Karpas-422 (cell line): ENCODE measurements around the gene MYBL2. TPM values are rescaled to one million over a fixed set of nuclear protein-coding genes. Genes with fewer than 3 reads are reported as not detected.

Experiments used
- DNase-seq: peaks from one replicate; pipeline ENCODE4 v3.0.0-alpha.2; 2015
- H2AFZ ChIP-seq: fragments of 200-600 bp; sonication (generic); 2 replicates; pipeline ENCODE4 v1.6.1; 2014; ENCODE audit warnings: antibody characterized with exemption, low read length, mixed read lengths
- H3K27ac ChIP-seq: fragments of 200-600 bp; sonication (generic); 2 replicates; pipeline ENCODE4 v1.5.1; 2014; ENCODE audit warnings: mild to moderate bottlenecking, low read length, moderate library complexity
- H3K27me3 ChIP-seq: fragments of 200-600 bp; sonication (generic); 2 replicates; pipeline ENCODE4 v1.6.1; 2014; ENCODE audit warnings: low read length, mixed read lengths
- H3K36me3 ChIP-seq: fragments of 200-600 bp; sonication (generic); 2 replicates; pipeline ENCODE4 v1.6.1; 2014; ENCODE audit warnings: low read length, mixed read lengths; ENCODE audit not compliant: insufficient read depth
- H3K4me1 ChIP-seq: fragments of 200-600 bp; sonication (generic); 2 replicates; pipeline ENCODE4 v1.6.1; 2014; ENCODE audit warnings: mild to moderate bottlenecking, low read length, mixed read lengths
- H3K4me2 ChIP-seq: fragments of 200-600 bp; sonication (generic); 2 replicates; pipeline ENCODE4 v1.6.1; 2014; ENCODE audit warnings: low read length, low read depth, mild to moderate bottlenecking; ENCODE audit not compliant: poor library complexity, severe bottlenecking
- H3K4me3 ChIP-seq: fragments of 200-600 bp; sonication (generic); 2 replicates; pipeline ENCODE4 v1.5.1; 2014; ENCODE audit warnings: mild to moderate bottlenecking, antibody characterized with exemption, low read length, mixed read lengths
- H3K79me2 ChIP-seq: fragments of 200-600 bp; sonication (generic); 2 replicates; pipeline ENCODE4 v1.6.1; 2014; ENCODE audit warnings: mild to moderate bottlenecking, low read length, mixed read lengths
- H3K9ac ChIP-seq: fragments of 200-600 bp; sonication (generic); 2 replicates; pipeline ENCODE4 v1.6.0; 2014; ENCODE audit warnings: low read length
- H3K9me2 ChIP-seq: fragments of 200-600 bp; sonication (generic), shearing (Covaris generic); replicated peaks from 2 replicates; pipeline ENCODE4 v1.6.0; 2014; ENCODE audit warnings: mild to moderate bottlenecking, low read length, moderate library complexity; ENCODE audit not compliant: insufficient read depth
- H3K9me3 ChIP-seq: fragments of 300-700, 200-600 bp; sonication (generic); 2 replicates; pipeline ENCODE4 v1.6.1; 2014; ENCODE audit warnings: low read length, mixed read lengths
- H4K20me1 ChIP-seq: fragments of 200-600 bp; sonication (generic); 2 replicates; pipeline ENCODE4 v1.6.1; 2014; ENCODE audit warnings: mild to moderate bottlenecking, antibody characterized with exemption, low read length, low read depth; ENCODE audit not compliant: insufficient read depth
- total RNA-seq: library from RNA; depleted of rRNA; stranded (reverse); fragments of >200 nt; shearing (Covaris generic); gene quantifications from 2 replicates; pipeline ENCODE4 v1.2.3, GENCODE V29; 2014; ENCODE audit warnings: low replicate concordance

Gene MYBL2
- total RNA-seq, 1 experiment from 2014 or later = 18.2 TPM

GRCh38 chr20:43655937-43656336, 11.0 kb upstream of the MYBL2 start:
- Histone ChIP-seq H3K36me3 (no peaks in the 10 kb centered on the region), H4K20me1 (no peaks in the 10 kb centered on the region), H3K9me2 (no peaks in the 10 kb centered on the region), H3K9me3 (no peaks in the 10 kb centered on the region), H3K4me1 (peaks cover 16% of the 10 kb centered on the region), H3K79me2 (peaks cover 4% of the 10 kb centered on the region; the same call in 1 of the 2 replicates), H3K4me2 (peak overlapping the region; percentile 91), H3K9ac (no peak overlapping the region), H3K27ac (no peak overlapping the region), H3K27me3 (no peaks in the 10 kb centered on the region), H2AFZ (no peak overlapping the region), H3K4me3 (no peak overlapping the region)
- no peak for DNase-seq

DNA sequence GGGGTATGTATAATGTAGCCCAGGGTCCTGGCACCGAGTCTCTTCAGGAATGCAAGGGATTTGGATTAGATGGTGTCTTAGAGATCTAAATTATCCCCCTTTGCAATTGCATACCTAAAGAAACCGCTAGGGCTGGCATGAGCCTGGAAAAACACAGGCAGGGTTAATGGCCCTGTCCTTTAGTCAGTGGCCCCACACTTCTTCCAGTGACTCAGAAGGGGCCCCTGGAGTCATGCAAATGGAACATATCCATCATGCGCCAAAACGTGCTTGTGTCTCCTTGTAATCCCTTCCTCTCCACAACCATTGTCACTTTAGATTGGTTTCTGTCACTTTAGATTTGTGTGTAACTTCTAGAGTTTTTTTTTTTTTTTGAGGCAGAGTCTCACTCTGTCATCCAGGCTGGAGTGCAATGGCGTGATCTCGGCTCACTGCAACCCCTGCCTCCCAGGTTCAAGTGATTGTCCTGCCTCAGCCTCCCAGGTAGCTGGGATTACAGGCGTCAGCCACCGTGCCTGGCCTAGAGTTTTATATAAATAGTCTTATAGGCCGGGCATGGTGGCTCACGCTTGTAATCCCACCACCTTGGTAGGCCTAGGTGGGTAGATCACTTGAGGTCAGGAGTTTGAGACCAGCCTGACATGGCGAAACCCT, 8.7 kb upstream of the MYBL2 start:
- no peaks in the 10 kb centered on the region for H3K27me3 ChIP-seq
- H3K9me2 ChIP-seq = no peaks in the 10 kb centered on the region
- DNase-seq = peak; percentile 50
- peak overlapping the region; percentile 91 for H3K4me2 ChIP-seq
- H2AFZ ChIP-seq = no peak overlapping the region
- no peaks in the 10 kb centered on the region for H3K36me3 ChIP-seq
- H3K9me3 ChIP-seq = no peaks in the 10 kb centered on the region
- peak overlapping the region; percentile 24; the same call in 1 of the 2 replicates for H3K27ac ChIP-seq
- peaks cover 4% of the 10 kb centered on the region; the same call in 1 of the 2 replicates for H3K79me2 ChIP-seq
- H3K4me1 ChIP-seq = peaks cover 16% of the 10 kb centered on the region
- peak overlapping the region; percentile 93 for H3K4me3 ChIP-seq
- no peaks in the 10 kb centered on the region for H4K20me1 ChIP-seq
- peak overlapping the region; percentile 87 for H3K9ac ChIP-seq

DNA sequence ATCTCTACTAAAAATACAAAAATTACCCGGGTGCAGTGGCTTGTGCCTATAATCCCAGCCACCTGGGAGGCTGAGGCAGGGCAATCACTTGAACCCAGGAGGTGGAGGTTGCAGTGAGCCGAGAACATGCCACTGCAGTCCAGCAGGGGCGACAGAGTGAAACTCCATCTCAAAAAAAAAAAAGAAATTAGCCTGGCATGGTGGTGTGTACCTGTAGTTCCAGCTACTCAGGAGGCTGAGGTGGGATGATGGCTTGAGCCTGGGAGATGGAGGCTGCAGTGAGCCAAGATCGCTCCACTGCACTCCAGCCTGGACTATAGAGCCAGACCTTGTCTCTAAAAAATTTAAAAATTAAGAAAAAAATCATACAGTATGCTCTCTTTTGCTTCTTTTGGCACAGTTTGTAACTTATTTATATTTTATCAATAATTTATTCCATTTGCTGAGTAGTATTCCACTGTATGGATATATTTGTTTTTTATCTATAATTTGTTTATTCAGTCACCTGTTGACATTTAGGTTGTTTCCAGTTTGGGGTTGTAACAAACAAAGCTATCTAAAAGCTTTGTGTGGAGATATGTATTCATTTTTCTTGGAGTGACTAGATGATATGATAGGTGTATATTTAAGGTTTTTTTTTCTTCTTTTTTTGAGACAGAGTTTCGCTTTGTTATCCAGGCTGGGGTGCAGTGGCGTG, 8.0 kb upstream of the MYBL2 start:
- Histone ChIP-seq H3K4me2 (peak overlapping the region; percentile 91), H3K9me3 (no peaks in the 10 kb centered on the region), H3K4me3 (no peak overlapping the region; the same call in 1 of the 2 replicates), H4K20me1 (no peaks in the 10 kb centered on the region), H3K79me2 (peaks cover 4% of the 10 kb centered on the region; the same call in 1 of the 2 replicates), H3K36me3 (no peaks in the 10 kb centered on the region), H3K9ac (0 out of 2 replicates have a peak overlapping the region, but pooled peaks have one; percentile 87), H2AFZ (no peak overlapping the region), H3K4me1 (peaks cover 16% of the 10 kb centered on the region), H3K27ac (no peak overlapping the region), H3K27me3 (no peaks in the 10 kb centered on the region), H3K9me2 (no peaks in the 10 kb centered on the region)
- peak; percentile 66 for DNase-seq

- Histone ChIP-seq H3K27me3 (no peaks in the 10 kb centered on the region), H3K9me2 (no peaks in the 10 kb centered on the region), H3K4me2 (no peak overlapping the region), H3K4me3 (no peak overlapping the region), H3K9me3 (no peaks in the 10 kb centered on the region), H4K20me1 (no peaks in the 10 kb centered on the region), H3K9ac (no peak overlapping the region), H3K4me1 (peaks cover 37% of the 10 kb centered on the region), H3K27ac (no peak overlapping the region), H2AFZ (no peak overlapping the region), H3K79me2 (peaks cover 10% of the 10 kb centered on the region), H3K36me3 (no peaks in the 10 kb centered on the region)
- DNase-seq = no peak
Observed at GRCh38 chr20:43662943-43663655, 3.8 kb upstream of the MYBL2 start.

- H3K36me3 ChIP-seq = peaks cover 15% of the 10 kb centered on the region; the same call in 1 of the 2 replicates
- no peaks in the 10 kb centered on the region for H3K9me3 ChIP-seq
- peaks cover 35% of the 10 kb centered on the region for H3K79me2 ChIP-seq
- H3K27ac ChIP-seq = no peak overlapping the region
- no peak overlapping the region for H3K9ac ChIP-seq
- no peak for DNase-seq
- H4K20me1 ChIP-seq = 0 out of 2 replicates have a peak, but pooled peaks cover 7% of the 10 kb centered on the region
- H3K9me2 ChIP-seq = no peaks in the 10 kb centered on the region
- H3K27me3 ChIP-seq = no peaks in the 10 kb centered on the region
- peaks cover 28% of the 10 kb centered on the region for H3K4me1 ChIP-seq
- H3K4me3 ChIP-seq = no peak overlapping the region
- H2AFZ ChIP-seq = no peak overlapping the region
- H3K4me2 ChIP-seq = no peak overlapping the region
Observed at GRCh38 chr20:43665466-43666176, 1.3 kb upstream of the MYBL2 start.

DNA sequence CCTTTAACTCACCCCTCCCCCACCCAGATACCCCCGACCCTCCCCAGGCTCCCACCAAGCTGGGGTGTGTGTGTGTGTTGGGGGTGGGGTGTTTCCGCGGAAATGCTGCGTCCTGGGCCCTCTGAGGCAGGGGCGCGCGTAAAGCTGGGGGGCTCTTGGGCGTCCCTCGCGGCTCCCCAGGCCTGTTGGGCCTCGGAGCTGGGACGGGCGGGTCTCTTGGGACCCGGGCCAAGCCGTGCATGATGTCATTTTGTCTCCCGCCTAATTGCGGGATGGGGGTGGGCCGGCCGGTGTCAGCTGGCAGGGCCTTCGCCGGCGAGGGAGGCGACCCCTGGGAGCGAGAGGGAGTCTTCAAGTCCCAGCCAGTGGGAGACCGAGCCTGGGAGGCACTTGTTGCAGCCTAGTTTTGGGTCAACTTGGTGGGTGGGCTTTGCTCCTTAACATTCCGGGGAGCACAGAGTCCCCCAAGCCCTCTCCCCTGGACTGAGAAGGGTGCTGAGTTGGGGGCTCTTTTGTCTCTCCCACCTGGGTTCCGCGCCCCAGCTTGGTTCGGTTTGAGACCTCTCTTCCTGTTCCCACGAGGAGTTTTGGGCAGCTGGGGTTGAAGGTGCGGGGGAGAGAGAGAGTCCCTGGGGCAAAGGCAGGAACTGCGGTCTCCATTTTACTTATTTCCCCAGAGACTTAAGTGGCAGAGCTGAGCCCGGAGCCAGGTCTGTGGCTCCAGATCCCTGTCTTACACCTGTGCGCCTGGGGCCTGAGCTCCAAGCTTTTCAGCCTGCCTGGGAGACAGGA, 623 bp downstream of the MYBL2 start:
- Histone ChIP-seq H3K4me3 (peak overlapping the region; percentile 95), H3K9ac (peak overlapping the region; percentile 92), H3K9me3 (no peaks in the 10 kb centered on the region), H3K4me2 (peak overlapping the region; percentile 82), H3K27ac (peak overlapping the region; percentile 79), H3K9me2 (no peaks in the 10 kb centered on the region), H3K27me3 (no peaks in the 10 kb centered on the region), H3K79me2 (peaks cover 45% of the 10 kb centered on the region), H4K20me1 (0 out of 2 replicates have a peak, but pooled peaks cover 7% of the 10 kb centered on the region), H2AFZ (no peak overlapping the region; the same call in 1 of the 2 replicates), H3K36me3 (peaks cover 22% of the 10 kb centered on the region; the same call in 1 of the 2 replicates), H3K4me1 (peaks cover 28% of the 10 kb centered on the region)
- DNase-seq = peak; percentile 78

DNA sequence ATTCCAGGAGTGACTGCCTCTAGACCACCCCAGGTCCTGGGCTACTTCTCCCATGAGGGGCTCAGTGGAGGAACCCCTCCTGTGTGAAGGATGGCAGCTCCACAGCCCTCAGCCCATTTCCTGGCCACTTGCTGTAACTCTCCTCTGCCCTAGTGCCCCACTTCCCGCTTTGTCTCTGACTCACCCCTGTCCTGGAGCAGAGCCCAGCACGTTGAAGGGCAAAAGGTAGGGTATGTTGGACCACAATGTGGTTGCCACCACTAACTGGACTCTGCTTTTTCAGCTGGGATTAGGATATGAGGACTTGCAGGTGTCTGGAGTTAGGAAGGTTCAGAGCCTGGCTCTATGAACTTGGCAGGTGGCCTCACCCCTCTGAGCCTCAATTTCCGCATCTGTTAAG, 2.4 kb downstream of the MYBL2 start:
- no peak overlapping the region for H3K4me2 ChIP-seq

More for the DNA sequence above, 2.4 kb downstream of the MYBL2 start:
- no peak overlapping the region for H3K27ac ChIP-seq
- no peak overlapping the region for H2AFZ ChIP-seq
- H3K9me3 ChIP-seq = no peaks in the 10 kb centered on the region
- peaks cover 26% of the 10 kb centered on the region for H3K4me1 ChIP-seq
- no peaks in the 10 kb centered on the region for H3K27me3 ChIP-seq
- peaks cover 25% of the 10 kb centered on the region; the same call in 1 of the 2 replicates for H3K36me3 ChIP-seq
- 0 out of 2 replicates have a peak, but pooled peaks cover 7% of the 10 kb centered on the region for H4K20me1 ChIP-seq
- peaks cover 53% of the 10 kb centered on the region for H3K79me2 ChIP-seq
- no peak overlapping the region for H3K9ac ChIP-seq
- peak; percentile 7 for DNase-seq
- no peaks in the 10 kb centered on the region for H3K9me2 ChIP-seq
- H3K4me3 ChIP-seq = no peak overlapping the region
